MG63 (cell line): ENCODE results near the gene POLR3K. TPM values are rescaled to one million over a fixed set of nuclear protein-coding genes. Genes with fewer than 3 reads are reported as not detected.
"Not testable (repeated sequence)": the region's sequence is repeated elsewhere in the genome, so short reads cannot be mapped to it uniquely, and the experiment has no call there.

Source experiments
- DNase-seq: peaks from one replicate; pipeline ENCODE4 v3.0.0-alpha.2; 2020
- H3K27me3 ChIP-seq: fragments of 250-450 bp; sonication (Bioruptor Pico); 2 replicates; pipeline ENCODE4 v1.5.1; 2020; ENCODE audit warnings: mild to moderate bottlenecking, moderate library complexity
- H3K36me3 ChIP-seq: fragments of 250-450 bp; sonication (Bioruptor Pico); 2 replicates; pipeline ENCODE4 v1.5.1; 2020; ENCODE audit warnings: mild to moderate bottlenecking, moderate library complexity
- H3K4me3 ChIP-seq: fragments of 250-450 bp; sonication (Bioruptor Pico); 2 replicates; pipeline ENCODE4 v1.5.1; 2020; ENCODE audit warnings: mild to moderate bottlenecking, moderate library complexity
- H3K9me3 ChIP-seq: fragments of 250-450 bp; sonication (Bioruptor Pico); 2 replicates; pipeline ENCODE4 v1.5.1; 2020; ENCODE audit warnings: mild to moderate bottlenecking, moderate library complexity
- total RNA-seq: library from RNA; depleted of rRNA; stranded (reverse); fragments of >200 nt; shearing (Covaris generic); gene quantifications from 2 replicates; pipeline ENCODE4 v1.2.3, GENCODE V29; 2014; ENCODE audit warnings: low replicate concordance

The POLR3K gene
- total RNA-seq, 1 experiment from 2014 or later = 25.5 TPM

DNA sequence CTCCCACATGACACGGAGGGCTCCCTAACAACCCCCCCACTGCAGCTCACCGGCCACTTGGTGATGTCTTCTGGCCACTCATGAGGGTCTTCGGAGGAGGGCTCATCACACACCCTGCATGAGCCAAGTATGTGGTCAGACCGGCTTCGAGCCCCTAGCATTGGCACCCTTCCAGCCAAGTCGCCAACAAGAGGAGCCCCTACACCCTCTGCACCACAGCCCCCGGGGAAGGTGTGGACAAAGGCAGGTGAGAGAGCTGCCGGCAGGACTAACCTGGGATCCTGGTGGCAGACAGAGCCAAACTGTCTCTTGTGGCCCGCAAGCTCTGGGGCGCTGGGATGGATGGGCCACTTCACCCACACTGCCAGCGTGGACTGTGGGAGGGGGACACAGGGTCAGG lies 6.8 kb upstream of the POLR3K start:
- Histone ChIP-seq H3K4me3 (no peak overlapping the region), H3K36me3 (peaks cover 66% of the 10 kb centered on the region), H3K9me3 (no peaks in the 10 kb centered on the region), H3K27me3 (no peaks in the 10 kb centered on the region)
- no peak for DNase-seq

DNA sequence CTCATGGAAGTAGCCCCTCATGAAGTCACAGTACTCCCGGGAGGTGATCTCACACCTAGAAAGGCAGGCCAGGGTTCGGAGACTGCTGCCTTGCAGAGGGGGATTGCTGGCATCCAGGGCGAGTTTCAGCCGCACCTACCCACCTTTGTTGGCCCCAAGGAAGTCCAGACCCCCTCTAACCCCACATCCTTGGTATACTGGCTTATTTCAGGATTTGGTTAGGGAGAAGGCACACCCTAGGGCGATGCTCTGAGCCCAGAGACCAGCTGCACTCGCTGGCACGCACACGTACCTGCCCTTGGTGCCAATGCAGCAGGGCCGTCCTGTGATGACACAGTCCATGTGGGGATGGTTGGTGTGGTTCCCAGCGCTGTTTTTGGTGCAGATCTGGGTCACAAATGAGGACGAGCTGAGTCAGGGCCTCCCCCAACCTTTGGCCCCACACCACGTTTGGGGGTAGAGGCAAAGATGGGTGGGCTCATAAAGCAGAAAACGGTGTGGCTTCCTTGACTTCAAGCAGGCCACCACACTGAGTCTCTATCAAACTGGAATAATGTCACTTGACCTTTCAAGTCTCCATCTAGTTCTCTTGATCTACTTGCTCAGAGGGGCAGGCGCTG lies 6.1 kb upstream of the POLR3K start:
- no peak for DNase-seq
- H3K4me3 ChIP-seq = no peak overlapping the region
- peaks cover 67% of the 10 kb centered on the region for H3K36me3 ChIP-seq
- H3K27me3 ChIP-seq = no peaks in the 10 kb centered on the region
- H3K9me3 ChIP-seq = no peaks in the 10 kb centered on the region

DNA sequence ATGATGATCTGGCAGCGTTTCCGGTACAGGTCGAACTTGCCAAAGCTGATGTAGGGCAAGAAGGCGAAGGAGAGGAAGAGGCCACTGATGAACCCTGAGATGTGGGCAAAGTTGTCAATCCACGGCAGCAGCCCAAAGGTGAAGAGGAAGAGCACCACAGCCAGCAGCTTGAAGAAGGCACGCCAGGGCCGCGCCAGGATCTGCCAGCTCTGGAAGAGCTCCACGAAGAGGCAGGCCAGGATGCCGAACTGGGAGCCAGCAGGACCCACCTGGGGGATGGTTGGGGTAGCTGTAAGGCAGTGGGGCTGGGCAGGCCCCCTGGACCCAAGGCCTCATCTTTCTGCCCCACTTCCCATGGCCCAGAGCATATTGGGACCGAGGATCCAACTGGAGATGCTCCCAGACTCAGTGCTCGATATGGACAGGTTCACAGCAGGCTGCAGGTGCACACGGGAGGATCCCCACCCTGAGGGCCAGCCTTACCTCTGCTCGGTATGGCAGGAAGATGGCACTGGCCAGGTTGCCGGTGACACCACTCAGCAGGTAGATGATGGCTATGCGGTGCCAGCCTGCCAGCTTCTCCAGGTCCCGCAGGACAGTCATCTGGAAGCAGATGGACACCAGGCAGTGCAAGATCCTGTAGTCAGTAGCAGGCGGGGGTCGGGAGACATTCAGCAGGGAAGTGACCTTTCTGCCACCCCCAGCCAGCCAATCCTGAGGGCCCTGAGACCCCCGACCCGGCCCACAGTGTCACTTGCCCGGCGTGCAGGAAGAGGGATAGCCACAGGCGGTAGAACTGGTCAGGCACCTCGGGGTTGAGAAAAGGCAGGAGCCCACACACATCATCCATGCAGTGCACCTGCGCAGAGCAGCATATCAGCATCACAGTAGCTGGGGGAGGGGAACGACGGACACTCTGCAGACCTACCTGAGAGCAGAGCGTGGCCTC lies 5.4 kb upstream of the POLR3K start:
- Histone ChIP-seq H3K27me3 (no peaks in the 10 kb centered on the region), H3K9me3 (no peaks in the 10 kb centered on the region), H3K4me3 (no peak overlapping the region), H3K36me3 (peaks cover 59% of the 10 kb centered on the region)
- DNase-seq = no peak

DNA sequence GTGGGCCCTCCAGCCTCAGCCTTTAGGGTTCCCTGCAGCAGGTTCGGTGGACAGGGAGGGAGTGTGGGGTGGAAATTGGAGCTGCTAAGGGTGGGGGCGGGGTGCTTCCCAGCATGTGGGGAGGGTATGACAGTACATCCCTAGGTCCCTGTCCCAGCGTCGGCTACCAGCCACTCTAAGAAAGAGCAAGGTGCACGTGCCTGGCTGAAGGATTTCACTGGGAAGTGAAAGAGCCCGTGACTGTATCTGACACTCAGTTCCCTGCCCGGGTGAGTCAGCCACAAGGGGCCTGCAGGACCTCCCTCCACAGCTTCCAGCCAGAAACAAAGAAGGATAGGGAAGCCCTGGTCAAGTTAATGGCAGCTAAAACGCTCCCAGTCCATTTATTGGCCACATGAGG lies 4.3 kb upstream of the POLR3K start:
- no peak for DNase-seq
- no peaks in the 10 kb centered on the region for H3K27me3 ChIP-seq
- no peak overlapping the region for H3K4me3 ChIP-seq
- no peaks in the 10 kb centered on the region for H3K9me3 ChIP-seq
- H3K36me3 ChIP-seq = peaks cover 49% of the 10 kb centered on the region

DNA sequence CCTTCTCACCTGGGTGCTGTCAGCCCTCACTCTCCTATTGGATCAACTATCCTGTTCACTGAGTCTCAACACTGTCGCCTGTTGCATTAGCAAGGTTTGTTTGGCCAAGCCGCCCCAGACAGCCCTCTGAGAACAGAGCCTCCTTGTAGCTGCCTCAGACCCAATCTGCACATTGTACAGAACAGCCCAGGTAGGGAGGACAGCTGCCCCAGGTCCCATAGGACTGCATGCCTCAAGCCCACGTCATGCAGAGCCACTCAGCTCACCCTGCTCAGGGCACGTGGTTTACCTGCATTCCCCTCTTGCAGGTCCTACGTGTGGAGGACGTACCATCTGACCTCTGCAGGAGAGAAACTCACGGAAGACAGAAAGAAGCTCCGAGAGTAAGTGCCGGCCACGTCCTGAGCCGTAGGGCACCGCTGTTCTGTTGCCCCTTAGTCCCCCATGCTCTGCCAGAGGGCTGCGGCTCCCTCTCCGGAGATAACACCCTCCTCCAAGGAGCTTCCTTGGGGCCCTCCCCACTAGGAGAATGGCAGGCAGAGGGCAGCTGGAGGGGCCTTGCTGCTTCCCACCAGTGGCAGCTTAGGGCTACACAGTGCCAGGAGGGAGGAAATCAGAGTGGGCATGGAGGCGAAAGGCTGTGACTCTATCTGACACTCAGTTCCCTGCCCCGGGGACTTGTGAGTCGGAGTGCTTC lies 3.0 kb upstream of the POLR3K start:
- Histone ChIP-seq H3K9me3 (no peaks in the 10 kb centered on the region), H3K4me3 (no peak overlapping the region), H3K36me3 (peaks cover 55% of the 10 kb centered on the region), H3K27me3 (no peaks in the 10 kb centered on the region)
- no peak for DNase-seq

DNA sequence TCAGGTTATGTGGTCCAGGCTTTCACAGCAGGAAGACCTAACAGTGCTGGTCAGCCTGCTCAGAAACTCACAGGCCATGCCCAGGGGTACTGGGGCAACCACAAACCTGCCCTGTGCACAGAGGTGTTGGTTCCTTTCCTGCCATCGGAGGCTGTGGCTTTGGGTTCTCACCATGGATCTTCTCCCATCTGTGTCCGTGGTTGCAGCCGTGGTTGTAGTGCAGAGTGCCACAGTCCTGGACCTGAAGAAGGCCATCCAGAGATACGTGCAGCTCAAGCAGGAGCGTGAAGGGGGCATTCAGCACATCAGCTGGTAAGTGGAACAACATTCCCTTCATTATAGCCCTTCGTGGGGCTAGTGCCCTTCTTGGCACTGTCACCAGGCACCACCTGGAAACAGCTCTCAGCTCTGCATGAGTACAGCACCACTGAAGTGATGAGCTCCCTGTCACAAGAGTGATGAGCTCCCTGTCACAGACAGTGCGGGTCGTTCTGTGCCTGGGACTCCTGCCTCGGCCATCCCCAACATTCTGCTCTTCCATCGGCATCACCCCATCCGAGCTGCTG lies 2.2 kb upstream of the POLR3K start:
- H3K27me3 ChIP-seq = no peaks in the 10 kb centered on the region
- no peak for DNase-seq
- H3K36me3 ChIP-seq = peaks cover 59% of the 10 kb centered on the region
- no peak overlapping the region for H3K4me3 ChIP-seq
- no peaks in the 10 kb centered on the region for H3K9me3 ChIP-seq

DNA sequence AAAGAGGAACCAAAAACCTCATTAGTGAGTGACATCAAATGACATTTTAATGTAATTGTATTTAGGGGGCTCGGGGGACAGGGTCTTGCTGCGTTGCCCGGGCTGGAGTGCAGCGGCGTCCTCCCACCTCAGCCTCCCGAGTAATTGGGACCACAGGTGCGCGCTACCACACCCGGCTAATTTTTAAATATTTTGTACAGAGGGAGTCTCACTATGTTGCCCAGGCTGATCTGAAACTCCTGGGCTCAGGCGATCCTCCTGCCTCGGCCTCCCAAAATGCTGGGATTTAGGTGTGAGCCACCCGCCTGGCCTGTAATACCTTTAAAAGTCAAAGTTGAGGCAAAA lies 801 bp upstream of the POLR3K start:
- no peak for DNase-seq
- H3K9me3 ChIP-seq = no peaks in the 10 kb centered on the region
- H3K4me3 ChIP-seq = peak overlapping the region; percentile 83
- peaks cover 61% of the 10 kb centered on the region for H3K36me3 ChIP-seq
- no peaks in the 10 kb centered on the region for H3K27me3 ChIP-seq

DNA sequence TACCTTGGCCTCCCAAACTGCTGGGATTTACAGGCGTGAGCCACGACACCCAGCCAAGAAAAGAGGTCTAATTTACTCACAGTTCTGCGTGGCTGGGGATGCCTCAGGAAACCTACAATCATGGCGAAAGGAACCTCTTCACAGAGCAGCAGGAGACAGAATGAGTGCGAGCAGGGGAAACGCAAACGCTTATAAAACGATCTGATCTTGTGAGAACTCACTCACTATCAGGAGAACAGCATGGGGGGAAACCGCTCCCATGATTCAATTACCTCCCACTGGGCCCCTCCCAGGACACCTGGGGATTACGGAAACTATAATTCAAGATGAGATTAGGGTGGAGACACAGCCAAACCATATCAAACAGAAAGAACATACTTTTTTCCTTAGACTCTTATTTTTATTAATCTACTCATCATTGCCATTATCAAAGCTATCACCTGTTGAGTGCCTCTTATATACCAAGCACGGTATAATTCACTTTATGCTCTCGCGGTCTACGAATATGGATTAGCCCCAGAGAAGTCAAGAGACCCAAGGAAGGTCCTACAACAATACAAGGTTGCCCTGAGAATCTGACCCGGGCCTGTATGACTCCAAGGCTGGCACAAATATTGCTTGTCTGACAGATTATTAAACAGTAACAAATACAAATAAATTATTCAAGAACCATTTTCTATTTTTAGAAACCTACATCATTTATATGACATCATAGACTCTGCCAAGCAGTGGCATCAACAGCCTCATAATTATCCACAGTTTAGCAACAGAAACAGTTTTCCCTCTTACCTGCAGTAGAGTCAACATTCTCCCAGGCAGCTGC lies 2.4 kb downstream of the POLR3K start:
- no peak for DNase-seq
- H3K36me3 ChIP-seq = peaks cover 49% of the 10 kb centered on the region
- no peak overlapping the region for H3K4me3 ChIP-seq
- H3K27me3 ChIP-seq = no peaks in the 10 kb centered on the region
- no peaks in the 10 kb centered on the region for H3K9me3 ChIP-seq

DNA sequence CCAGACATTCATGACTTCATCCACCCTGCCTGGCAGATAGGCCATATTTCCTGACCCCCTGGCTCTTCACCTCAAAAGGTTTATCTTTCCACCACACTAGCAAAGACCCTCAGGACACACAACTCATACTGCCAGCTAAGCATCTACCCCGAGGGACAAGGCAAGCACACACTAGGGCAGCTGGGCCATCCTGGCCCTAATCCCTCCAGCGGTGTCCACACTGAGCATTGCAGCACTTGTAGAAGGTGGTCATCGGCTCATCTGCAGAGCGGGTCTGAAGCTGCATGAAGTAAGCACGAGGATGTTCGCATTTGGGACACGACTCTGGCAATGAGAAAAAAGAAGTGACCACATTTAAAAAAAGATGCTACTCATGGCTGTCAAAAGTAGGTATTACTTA lies 6.2 kb downstream of the POLR3K start:
- no peaks in the 10 kb centered on the region for H3K27me3 ChIP-seq
- H3K9me3 ChIP-seq = no peaks in the 10 kb centered on the region
- peaks cover 71% of the 10 kb centered on the region for H3K36me3 ChIP-seq
- H3K4me3 ChIP-seq = no peak overlapping the region
- DNase-seq = no peak

DNA sequence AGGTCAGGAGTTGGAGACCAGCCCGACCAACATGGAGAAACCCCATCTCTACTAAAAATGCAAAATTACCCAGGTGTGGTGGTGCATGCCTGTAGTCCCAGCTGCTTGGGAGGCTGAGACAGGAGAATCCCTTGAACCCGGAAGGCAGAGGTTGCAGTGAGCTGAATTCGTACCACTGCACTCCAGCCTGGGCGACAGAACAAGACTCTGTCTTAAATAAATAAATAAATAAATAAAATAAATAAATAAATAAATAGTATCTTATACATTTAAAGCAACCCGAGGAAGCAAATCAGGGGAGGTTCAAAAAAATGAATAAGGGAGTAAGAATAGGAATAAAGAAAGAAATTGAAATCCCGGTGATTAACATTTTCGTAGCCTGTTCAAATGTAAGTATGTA lies 6.9 kb downstream of the POLR3K start:
- not testable (repeated sequence) for H3K9me3 ChIP-seq, DNase-seq, H3K27me3 ChIP-seq, H3K4me3 ChIP-seq
- peaks cover 74% of the 10 kb centered on the region for H3K36me3 ChIP-seq

DNA sequence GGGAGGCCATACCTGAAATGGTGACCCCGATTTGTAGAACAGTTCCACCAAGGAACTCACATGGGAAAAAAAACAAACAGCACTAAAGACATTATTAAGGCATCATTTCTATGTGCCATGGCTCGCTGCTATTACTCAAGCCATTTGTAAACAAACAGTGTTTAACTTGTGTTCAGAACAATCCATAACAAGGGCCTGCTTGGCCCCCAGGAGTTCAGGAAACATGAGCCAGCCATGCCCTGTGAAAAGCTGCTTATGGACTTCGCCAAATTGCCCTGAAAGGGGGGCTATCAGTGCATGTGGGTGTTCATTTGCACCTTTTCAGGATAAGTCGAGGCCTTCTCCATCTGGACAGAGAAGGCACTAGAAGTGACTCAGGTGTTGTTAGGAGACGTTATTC lies 8.0 kb downstream of the POLR3K start:
- Histone ChIP-seq H3K9me3 (no peaks in the 10 kb centered on the region), H3K27me3 (no peaks in the 10 kb centered on the region), H3K4me3 (no peak overlapping the region), H3K36me3 (peaks cover 64% of the 10 kb centered on the region)
- DNase-seq = no peak

DNA sequence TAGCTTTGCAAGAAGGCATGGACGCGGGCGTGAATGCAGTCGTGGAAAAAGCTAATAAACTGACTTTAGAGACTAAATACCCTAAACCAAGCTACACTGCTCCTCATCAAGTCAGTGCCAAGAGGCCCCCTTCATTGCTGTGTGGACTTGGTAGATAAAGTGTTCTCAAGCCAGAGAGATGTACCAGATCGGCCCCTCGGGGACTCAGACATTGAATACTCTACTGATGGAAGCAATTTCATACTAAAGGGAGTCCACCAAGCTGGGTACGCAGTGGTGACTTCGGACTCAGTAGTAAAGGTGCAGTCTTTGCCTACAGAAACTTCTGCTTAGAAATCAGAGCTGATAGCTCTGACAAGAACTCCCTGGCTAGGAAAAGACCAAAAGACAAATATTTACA lies 8.8 kb downstream of the POLR3K start:
- peaks cover 56% of the 10 kb centered on the region for H3K36me3 ChIP-seq
- no peak for DNase-seq
- H3K27me3 ChIP-seq = no peaks in the 10 kb centered on the region
- no peaks in the 10 kb centered on the region for H3K9me3 ChIP-seq
- no peak overlapping the region for H3K4me3 ChIP-seq

DNA sequence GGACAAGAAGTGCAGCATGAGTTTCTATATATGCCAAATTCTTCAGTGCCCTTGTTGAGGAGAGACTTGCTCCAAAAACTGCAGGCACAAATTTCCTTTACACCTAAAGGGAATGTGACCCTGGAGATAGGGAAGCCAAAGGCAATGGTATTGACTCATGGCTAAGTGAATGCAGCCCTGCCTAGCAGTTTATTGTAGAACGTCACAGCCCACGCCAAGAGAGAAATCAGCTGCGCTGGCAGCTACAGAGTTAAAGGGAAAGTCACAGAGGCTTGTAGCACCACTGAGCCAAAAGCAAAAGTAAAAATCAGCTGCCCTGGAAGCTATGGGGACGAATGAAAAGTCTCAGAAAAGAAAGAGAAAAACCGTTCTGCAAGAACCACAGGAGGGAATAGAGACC lies 10.1 kb downstream of the POLR3K start:
- no peaks in the 10 kb centered on the region for H3K9me3 ChIP-seq
- peaks cover 56% of the 10 kb centered on the region for H3K36me3 ChIP-seq
- H3K27me3 ChIP-seq = no peaks in the 10 kb centered on the region
- H3K4me3 ChIP-seq = no peak overlapping the region
- no peak for DNase-seq

DNA sequence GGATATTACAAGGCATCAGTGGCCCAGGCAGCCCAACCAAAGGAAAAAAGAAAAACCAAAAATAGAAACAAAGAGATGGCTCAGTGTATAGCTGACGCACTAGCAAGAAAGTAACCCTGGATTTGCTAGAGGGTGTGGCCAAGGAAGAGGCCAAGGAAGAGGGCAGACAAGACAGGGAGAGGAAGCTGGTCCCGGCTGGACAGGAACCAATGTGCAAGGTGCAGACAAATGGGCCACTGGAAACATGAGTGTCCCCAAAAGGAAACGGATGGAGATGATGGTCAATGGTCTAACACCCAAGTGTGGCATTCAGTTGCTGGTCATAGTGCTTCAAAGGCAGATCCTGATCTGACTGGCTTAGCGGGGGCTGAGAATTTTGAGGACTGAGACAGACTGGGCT lies 10.7 kb downstream of the POLR3K start:
- Histone ChIP-seq H3K36me3 (peaks cover 54% of the 10 kb centered on the region), H3K9me3 (no peaks in the 10 kb centered on the region), H3K27me3 (no peaks in the 10 kb centered on the region), H3K4me3 (no peak overlapping the region)
- DNase-seq = no peak

DNA sequence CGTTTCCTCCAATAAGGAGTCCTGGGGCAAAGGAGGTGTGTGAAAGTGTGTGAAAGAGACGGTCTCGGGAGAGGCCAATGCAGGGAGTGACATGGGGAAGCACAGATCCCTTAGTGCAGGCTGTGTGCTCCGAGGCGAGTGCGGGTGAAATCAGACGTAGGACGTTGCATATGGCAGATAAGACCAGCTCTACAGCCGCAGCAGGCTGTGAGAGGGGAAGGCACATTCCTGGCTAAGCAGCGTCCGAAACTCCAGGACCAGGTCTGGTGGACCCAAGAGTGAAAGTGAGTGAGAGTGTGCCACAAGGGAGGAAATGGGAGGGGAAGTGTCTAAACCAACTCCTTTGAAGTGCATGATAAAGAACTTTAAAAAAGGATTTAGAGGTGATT lies 11.3 kb downstream of the POLR3K start:
- H3K27me3 ChIP-seq = no peaks in the 10 kb centered on the region
- peaks cover 52% of the 10 kb centered on the region for H3K36me3 ChIP-seq
- H3K4me3 ChIP-seq = no peak overlapping the region
- no peaks in the 10 kb centered on the region for H3K9me3 ChIP-seq
- no peak for DNase-seq

DNA sequence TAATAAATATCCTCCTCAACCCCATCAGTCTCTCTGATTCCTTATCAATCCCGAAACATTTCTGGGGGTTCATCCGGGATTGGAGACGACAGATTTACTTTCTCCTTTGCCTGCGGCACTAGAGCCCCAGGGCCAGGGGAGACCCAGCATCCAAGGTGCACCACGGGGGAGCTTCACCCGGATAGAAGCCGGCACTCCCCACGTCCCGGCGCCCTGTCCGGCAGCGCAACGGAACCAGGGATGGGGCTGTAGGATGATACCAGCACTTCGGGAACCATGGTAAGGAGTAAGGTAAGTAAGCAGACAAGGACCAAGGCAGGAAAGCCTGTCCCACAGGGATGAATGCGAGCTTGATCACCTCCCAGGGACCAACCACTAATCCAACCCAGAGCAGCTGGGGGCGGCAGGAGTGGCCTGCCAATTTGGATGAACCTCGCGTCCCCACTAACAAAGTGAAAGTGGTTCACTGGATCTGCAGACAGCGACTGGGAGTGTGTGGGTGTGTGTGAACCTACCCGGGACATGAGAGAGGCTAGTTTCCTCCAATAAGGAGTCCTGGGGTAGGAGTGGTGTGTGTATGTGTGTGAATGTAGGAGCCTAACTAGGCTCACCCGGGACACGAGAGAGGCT lies 11.9 kb downstream of the POLR3K start:
- Histone ChIP-seq H3K4me3 (no peak overlapping the region), H3K9me3 (no peaks in the 10 kb centered on the region), H3K27me3 (no peaks in the 10 kb centered on the region), H3K36me3 (peaks cover 48% of the 10 kb centered on the region)
- DNase-seq = no peak
